Thyroid gland (tissue), 4 donors: ENCODE results near the gene PLA2G6. TPM values are rescaled to one million over a fixed set of nuclear protein-coding genes. Genes with fewer than 3 reads are reported as not detected.

Source experiments
- DNase-seq, 2 donors: peaks; one replicate each; pipeline ENCODE4 v3.0.0-alpha.2; 2019
- H3K27ac ChIP-seq, 3 donors: fragments of 200-600 bp; sonication (generic); 1 replicate in 2 of 3; 2 replicates in 1 of 3; pipeline ENCODE4 v1.5.1; 2016 to 2019; ENCODE audit warnings: mild to moderate bottlenecking in 1 of 3, moderate library complexity in 1 of 3
- H3K27me3 ChIP-seq: fragments of 200-600 bp; sonication (generic); one replicate; pipeline ENCODE4 v1.5.1; 2019
- H3K36me3 ChIP-seq, 2 donors: fragments of 200-600 bp; sonication (generic); one replicate each; pipeline ENCODE4 v1.5.1; 2016 to 2019
- H3K4me1 ChIP-seq, 2 donors: fragments of 200-600 bp; sonication (generic); one replicate each; pipeline ENCODE4 v1.5.1; 2017 to 2019
- H3K4me3 ChIP-seq, 3 donors: fragments of 200-600 bp; sonication (generic); replicated peaks in 1 of 3; 1 replicate in 2 of 3; 2 replicates in 1 of 3; pipeline ENCODE4 v1.5.1; 2016; ENCODE audit warnings: mild to moderate bottlenecking in 1 of 3
- H3K9me3 ChIP-seq: fragments of 200-600 bp; sonication (generic); one replicate; pipeline ENCODE4 v1.5.1; 2017
- POLR2A ChIP-seq, 2 donors: fragments of 450-650 bp; IDR thresholded peaks; one replicate each; pipeline ENCODE4 v1.6.1; 2017; ENCODE audit warnings: antibody characterized with exemption in 2 of 2, mild to moderate bottlenecking in 2 of 2, moderate library complexity in 1 of 2
- WGBS, 2 donors: methylation state at CpG; one replicate each; pipeline ENCODE4 v1.1.5; 2017; 5-methylcytosine and 5-hydroxymethylcytosine counted together
- intact Hi-C: fragments of 100-400 bp; cut with DNase I; formaldehyde crosslinking; loops from one replicate; pipeline ENCODE4 v1.15.1; 2023
- total RNA-seq, 4 donors: library from RNA; depleted of rRNA; stranded (reverse); fragments of >200 nt; gene quantifications; one replicate each; pipeline ENCODE4 v1.2.3, GENCODE V29; 2016
- TF ChIP-seq, protein P1 (sequence below), 6 experiments: fragments of 200-600 bp in 3 of 6; fragments of 450-650 bp in 3 of 6; sonication (generic) in 3 of 6; IDR thresholded peaks; one replicate each; pipeline ENCODE4 v1.5.1; 2016 to 2019; ENCODE audit warnings: antibody characterized with exemption in 6 of 6, mild to moderate bottlenecking in 2 of 6, inconsistent platforms in 1 of 6, moderate library complexity in 1 of 6

The PLA2G6 gene
- total RNA-seq, 4 donors from 2014 or later, result 106 to 122 (median 112) TPM

GRCh38 chr22:38228873-38229740, 47.5 kb upstream of the PLA2G6 start:
- Histone ChIP-seq H3K27ac (peak overlapping the region; percentile 46 to 68 (median 60)), H3K36me3 (peaks cover 45 to 61% of the 10 kb centered on the region in 2 donors), H3K4me3 (no peak overlapping the region), H3K9me3 (no peaks in the 10 kb centered on the region), H3K27me3 (no peaks in the 10 kb centered on the region), H3K4me1 (peaks cover 0 to 24% of the 10 kb centered on the region in 2 donors)
- WGBS, 2 donors, result 59 to 75% methylated on average over 9 to 11 of the region's 14 CpGs
- no peak for TF ChIP-seq POLR2A (IDR thresholded peaks at IDR 0.05)
- TF ChIP-seq, protein P1, sequence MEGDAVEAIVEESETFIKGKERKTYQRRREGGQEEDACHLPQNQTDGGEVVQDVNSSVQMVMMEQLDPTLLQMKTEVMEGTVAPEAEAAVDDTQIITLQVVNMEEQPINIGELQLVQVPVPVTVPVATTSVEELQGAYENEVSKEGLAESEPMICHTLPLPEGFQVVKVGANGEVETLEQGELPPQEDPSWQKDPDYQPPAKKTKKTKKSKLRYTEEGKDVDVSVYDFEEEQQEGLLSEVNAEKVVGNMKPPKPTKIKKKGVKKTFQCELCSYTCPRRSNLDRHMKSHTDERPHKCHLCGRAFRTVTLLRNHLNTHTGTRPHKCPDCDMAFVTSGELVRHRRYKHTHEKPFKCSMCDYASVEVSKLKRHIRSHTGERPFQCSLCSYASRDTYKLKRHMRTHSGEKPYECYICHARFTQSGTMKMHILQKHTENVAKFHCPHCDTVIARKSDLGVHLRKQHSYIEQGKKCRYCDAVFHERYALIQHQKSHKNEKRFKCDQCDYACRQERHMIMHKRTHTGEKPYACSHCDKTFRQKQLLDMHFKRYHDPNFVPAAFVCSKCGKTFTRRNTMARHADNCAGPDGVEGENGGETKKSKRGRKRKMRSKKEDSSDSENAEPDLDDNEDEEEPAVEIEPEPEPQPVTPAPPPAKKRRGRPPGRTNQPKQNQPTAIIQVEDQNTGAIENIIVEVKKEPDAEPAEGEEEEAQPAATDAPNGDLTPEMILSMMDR (IDR thresholded peaks at IDR 0.05), result no peak
- DNase-seq, result no peak
- intact Hi-C loops, result no loop called here

DNA sequence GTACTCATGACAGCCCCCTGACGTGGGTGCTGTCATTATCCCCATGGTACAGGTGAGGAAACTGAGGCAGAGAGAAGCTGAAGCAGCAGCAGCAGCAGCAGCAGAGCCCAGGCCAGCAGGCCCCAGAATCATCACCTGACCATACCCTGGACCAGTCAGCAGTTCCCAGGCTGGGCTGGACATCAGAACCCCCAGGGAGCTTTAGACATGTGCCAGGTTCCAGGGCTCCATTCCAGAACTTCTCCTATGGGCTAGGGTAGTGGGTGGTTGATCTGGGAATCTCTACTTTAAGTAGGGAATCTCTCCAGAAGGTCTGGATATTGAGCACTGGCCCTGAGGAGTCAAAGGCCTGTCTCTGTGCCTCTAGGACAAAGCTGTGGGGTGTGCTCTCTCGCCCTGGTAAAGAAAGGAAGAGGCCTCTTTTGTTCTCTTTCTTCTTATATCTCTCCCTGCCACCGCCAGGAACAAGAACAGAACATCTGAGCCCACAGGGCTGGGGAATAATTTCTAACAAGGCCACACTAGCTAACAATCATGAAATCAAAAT, 46.8 kb upstream of the PLA2G6 start:
- Histone ChIP-seq H3K4me1 (peaks cover 6 to 26% of the 10 kb centered on the region in 2 donors), H3K27ac (peak overlapping the region; percentile 2 to 60 (median 46)), H3K36me3 (peaks cover 45 to 61% of the 10 kb centered on the region in 2 donors), H3K9me3 (no peaks in the 10 kb centered on the region), H3K4me3 (no peak overlapping the region), H3K27me3 (no peaks in the 10 kb centered on the region)
- DNase-seq, result no peak
- TF ChIP-seq, protein P1 (IDR thresholded peaks at IDR 0.05), result no peak
- TF ChIP-seq POLR2A (IDR thresholded peaks at IDR 0.05), result no peak
- intact Hi-C loops, result no loop called here
- 64 to 90% methylated on average over 3 of the region's 3 CpGs for WGBS, 2 donors

DNA sequence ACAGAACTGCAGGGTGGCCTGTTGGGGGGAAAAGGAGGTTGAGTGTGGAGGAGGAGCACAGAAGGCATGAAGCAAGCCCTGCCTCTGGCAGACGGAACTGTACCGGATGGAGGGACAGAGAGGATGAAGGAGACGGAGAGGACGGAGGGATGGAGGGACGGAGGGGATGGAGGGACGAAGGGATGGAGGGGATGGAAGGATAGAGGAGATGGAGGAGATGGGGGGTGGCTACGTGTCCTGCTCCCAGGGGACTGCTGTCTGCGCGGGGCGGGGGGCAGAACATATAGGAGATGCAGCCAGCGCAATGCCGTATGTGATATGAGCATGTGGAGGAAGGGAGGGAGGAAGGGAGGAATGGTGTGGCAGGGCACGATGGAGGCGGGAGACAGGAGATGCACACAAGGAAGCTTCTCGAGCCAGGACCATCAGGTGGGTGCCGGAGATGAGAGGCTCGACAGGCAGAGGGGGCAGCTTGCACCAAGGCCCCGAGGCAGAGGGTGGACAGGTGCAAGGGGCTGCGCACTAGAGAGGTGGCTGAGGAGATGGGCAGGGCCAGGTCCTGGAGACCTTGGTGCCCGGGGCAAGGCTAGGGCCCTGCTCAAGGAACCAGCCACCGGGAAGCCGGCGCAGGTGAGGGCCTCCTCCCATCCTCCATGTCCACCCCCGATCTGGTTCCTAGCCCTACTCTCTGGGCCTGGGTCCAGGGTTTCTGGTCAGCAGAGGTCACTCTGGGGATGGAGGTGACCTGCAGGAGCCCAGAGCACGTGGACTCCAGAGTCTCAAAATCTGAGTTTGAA, 45.4 kb upstream of the PLA2G6 start:
- no peak for DNase-seq
- intact Hi-C loops, result no loop called here
- H3K9me3 ChIP-seq, result no peaks in the 10 kb centered on the region
- peaks cover 8 to 30% of the 10 kb centered on the region in 2 donors for H3K4me1 ChIP-seq
- 92 to 95% methylated on average over 20 to 25 of the region's 25 CpGs for WGBS, 2 donors
- H3K27me3 ChIP-seq, result no peaks in the 10 kb centered on the region
- H3K4me3 ChIP-seq, result no peak overlapping the region
- no peak for TF ChIP-seq POLR2A (IDR thresholded peaks at IDR 0.05)
- TF ChIP-seq, protein P1 (IDR thresholded peaks at IDR 0.05), result no peak
- peak overlapping the region in 1 of 3 donors; percentile 60 for H3K27ac ChIP-seq
- H3K36me3 ChIP-seq, result peaks cover 45 to 52% of the 10 kb centered on the region in 2 donors

DNA sequence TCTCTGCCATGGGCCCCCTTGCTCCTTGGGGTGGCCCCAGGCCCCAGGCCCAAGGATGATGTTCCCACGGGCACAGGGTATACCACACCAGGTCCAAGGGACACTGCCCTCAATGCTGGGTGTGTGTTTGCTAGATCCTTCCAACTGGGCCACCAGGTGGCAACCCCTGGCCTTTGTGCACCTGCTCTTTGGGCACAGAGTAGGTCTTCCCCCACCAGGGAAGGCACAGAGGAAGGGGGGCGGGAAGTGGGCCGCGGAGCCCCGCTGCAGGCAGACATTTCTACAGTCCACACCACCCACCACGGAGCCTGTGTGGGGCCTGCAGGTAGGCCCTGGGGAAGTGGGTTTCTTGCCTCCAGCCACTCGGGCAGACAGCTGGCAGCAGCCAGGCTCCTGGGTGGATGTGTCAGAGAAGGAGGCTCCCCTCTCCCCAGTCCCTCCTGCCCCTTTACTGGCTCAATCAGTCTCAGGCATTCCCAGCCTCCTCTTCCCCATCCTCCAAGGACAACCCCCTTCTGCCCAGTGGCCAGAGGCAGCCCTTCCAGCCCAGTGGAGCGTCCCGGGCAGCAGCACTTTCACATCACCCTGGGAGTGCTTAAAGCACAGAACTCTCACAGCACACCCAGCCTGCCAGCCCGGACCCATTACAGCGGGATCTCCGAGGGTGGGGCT, 41.8 kb upstream of the PLA2G6 start:
- Histone ChIP-seq H3K27ac (peak overlapping the region in 2 of 3 donors; percentile 40 to 48), H3K4me3 (no peak overlapping the region), H3K36me3 (peaks cover 37 to 38% of the 10 kb centered on the region in 2 donors), H3K4me1 (peaks cover 8 to 37% of the 10 kb centered on the region in 2 donors), H3K9me3 (no peaks in the 10 kb centered on the region), H3K27me3 (no peaks in the 10 kb centered on the region)
- DNase-seq, result peak; percentile 85 to 88
- intact Hi-C loops, result no loop called here
- peak in 1 of 2 donors; percentile 8 for TF ChIP-seq POLR2A (IDR thresholded peaks at IDR 0.05)
- TF ChIP-seq, protein P1 (IDR thresholded peaks at IDR 0.05), result peak in 1 of 6 experiments; percentile 5
- 38 to 46% methylated on average over 5 to 11 of the region's 12 CpGs for WGBS, 2 donors
